HG03097 (cell line): ENCODE measurements around the gene AGPAT3.

Source experiments
- ATAC-seq: cut with Tn5 transposase; IDR thresholded peaks from one replicate; pipeline ENCODE4 v1.9.1; 2021; ENCODE audit not compliant: unreplicated experiment, low FRiP score

AGPAT3 gene

DNA sequence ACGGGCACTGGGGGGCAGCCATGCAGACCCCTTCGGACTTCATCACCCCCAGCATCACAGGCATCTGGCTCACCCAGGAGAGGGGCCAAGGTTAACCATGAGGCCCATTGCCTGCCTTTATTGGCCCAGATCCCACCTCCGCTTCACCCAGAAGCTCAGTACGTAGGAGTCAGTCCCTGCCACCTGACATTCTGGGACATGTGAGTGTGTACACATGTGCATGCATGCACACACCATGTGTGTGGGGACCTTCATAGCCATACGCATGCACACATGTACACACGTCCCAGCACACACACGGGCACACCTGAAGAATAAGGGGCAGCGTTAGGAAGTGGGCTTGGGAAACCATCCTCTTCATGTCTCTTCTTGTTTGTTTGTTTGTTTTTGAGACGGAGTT is 123.0 kb downstream of the AGPAT3 start:
- ATAC-seq: no peak

DNA sequence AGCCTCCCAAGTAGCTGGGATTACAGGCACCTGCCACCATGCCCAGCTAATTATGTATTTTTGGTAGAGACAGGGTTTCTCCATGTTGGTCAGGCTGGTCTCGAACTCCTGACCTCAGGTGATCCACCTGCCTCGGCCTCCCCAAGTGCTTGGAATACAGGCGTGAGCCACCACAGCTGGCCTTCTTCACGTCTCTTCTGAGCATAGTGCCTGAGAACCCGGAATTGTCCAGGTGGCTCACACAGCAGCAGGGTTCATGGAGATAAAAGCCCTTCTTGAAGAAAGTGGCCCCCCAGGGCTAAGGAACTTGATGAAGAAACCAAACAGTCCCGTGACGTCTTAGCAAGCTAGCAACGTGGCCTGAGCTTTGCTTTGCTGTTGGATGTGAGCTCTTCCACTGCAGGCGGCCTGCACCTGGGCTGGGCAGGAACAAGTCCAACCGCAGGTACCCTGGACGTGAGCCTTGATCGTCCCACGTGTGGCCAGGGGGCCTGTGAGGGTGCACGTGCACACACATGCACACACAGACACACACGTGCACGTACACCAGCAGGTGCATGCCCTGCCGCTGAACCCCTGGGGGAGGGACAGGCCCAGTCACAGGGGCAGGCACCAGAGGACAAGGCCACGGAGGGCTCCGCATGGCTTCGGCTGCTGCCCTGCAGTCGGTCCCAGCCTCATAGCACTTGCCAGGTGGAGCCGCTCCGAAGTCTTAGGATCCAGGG is 123.6 kb downstream of the AGPAT3 start:
- no peak for ATAC-seq

GRCh38 chr21:43989401-43989800 is 124.4 kb downstream of the AGPAT3 start:
- ATAC-seq: no peak

DNA sequence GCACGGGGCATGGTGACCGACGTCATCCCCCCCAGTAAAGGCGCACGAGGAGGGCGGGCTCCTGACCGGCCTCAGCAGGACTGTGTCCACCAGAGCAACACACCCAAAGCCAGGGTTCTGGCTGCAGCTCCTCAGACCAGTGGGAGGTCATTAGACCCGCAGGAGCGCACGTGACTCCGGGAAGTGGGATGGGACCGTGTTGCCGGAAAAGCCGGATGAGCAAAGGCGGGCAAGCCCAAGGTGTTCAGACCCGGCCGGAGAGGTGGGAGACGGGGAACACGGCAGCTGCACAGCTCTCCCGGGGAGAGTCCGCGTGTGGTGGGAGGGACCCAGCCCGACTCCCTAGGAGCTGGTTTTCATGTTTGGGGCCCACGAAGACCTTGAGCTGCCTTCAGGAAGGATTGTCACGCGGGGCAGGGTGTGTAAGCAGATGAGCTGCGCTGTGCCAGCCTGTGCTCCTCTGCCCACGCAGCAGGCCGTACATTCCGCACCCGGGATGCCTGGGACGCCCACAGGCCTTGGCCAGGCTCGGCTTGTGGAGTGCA is 126.5 kb downstream of the AGPAT3 start:
- ATAC-seq: no peak

DNA sequence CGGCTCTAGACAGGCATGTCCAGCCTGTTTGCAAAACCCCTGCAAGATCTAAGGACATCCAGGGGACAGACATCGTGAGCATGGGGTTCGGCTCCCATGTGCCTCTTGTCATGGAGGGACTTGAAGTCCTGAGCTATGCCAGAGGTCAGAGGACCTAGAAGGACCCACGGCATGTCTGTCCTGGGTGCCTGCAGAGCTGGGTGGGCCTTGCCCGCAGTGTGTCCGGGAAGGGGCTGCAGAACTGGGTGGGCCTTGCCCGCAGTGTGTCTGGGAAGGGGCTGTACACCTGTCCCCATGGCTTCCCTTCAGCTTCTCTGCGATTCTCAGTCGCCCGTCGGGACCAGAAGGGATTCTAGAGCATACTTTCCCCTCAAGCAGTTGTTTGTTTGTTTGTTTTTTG is 127.1 kb downstream of the AGPAT3 start:
- no peak for ATAC-seq

GRCh38 chr21:43993420-43993934 is 128.5 kb downstream of the AGPAT3 start:
- ATAC-seq: no peak

GRCh38 chr21:43994085-43994484 is 129.1 kb downstream of the AGPAT3 start:
- no peak for ATAC-seq

- ATAC-seq: no peak
Measured at GRCh38 chr21:43994646-43995045, 129.6 kb downstream of the AGPAT3 start.

DNA sequence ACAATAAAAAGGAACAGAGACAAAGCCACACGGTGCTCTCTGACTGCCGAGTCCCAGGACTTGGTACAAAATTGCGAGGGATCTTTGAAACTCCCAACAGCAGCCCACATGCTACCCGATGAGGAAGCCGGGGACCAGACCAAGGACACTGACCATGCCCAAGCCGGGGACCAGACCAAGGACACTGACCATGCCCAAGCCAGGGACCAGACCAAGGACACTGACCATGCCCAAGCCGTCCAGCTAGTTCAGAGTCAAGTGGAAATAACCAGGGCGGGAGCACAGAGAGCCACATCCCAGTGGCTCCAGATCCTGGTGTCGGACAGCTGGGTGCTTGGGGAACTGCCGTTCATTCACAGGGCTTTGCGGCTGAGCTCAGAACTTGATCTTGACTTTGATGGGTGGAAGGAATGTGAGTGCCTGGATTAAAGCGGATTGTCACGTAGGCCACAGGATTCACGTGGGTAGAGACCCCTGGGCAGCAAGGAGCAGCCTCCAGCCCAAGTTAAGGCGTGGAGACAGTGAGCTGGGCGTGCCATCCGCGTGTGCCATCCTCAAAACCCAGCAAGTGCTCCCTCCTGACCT is 130.6 kb downstream of the AGPAT3 start:
- ATAC-seq: no peak

DNA sequence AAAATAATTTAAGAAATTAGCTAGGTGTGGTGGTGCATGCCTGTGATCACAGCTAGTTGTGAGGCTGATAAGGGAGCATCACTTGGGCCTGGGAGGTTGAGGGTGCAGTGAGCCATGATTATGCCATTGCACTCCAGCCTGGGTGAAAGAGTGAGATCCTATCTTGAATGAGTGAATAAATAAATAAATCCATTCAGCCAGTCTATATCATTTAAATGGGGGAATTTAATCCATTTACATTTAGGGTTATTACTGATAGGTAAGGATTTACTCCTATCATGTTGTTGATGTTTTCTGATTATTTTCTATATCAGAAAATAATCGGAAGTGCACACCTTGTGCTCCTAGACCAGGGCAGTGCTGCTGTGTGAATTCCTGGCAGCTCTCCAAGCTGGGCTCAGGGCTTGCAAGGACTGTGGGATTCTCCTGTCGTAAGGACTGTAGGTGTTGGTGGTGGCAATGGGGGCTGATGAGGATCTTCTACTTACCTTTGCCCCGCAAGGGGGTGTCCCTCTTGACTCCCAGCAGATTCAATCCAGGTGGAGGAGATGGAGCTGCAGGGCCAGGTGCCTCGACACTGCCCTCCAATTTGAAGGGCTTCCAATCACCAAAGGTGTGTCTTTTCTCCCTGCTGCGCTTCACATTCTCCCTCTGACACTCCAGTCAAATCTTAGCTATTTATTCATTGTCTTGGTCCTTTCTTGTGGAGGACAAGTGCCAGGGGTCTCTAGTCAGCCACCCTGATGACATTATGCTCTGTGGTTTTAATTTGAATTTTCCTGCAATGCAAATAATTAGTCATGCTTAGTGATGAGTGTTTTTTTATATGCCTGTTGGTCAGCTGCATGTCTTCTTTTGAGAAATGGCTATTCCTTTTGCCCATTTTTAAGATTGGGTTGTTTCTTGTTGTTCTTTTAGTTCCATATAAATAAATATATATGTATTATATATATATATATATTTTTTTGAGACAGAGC is 133.0 kb downstream of the AGPAT3 start:
- no peak for ATAC-seq

GRCh38 chr21:44000360-44000759 is 135.3 kb downstream of the AGPAT3 start:
- ATAC-seq: no peak

DNA sequence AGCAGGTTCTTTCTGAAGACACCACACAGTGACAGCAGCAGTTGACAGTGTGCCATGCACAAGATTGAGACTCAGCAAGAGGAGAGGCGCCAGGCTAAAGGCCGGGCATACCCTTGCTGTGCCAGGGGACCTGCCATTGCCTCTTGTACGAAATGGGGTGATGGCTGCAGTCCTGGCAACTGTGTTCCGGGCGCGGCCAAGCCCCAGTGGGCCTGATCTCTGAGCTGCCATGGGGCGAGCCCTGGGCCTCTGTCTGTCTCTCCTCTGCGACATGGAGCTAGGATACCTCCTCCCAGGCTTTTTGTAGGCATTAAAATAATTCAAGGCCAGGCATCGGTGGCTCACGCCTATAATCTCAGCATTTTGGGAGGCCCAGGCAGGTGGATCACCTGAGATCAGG is 137.5 kb downstream of the AGPAT3 start:
- no peak for ATAC-seq

- ATAC-seq: no peak
Measured at GRCh38 chr21:44003307-44003966, 138.4 kb downstream of the AGPAT3 start.

GRCh38 chr21:44005071-44005470 is 140.0 kb downstream of the AGPAT3 start:
- no peak for ATAC-seq

GRCh38 chr21:44005593-44005992 is 140.6 kb downstream of the AGPAT3 start:
- no peak for ATAC-seq

GRCh38 chr21:44006017-44006619 is 141.1 kb downstream of the AGPAT3 start:
- ATAC-seq: no peak

DNA sequence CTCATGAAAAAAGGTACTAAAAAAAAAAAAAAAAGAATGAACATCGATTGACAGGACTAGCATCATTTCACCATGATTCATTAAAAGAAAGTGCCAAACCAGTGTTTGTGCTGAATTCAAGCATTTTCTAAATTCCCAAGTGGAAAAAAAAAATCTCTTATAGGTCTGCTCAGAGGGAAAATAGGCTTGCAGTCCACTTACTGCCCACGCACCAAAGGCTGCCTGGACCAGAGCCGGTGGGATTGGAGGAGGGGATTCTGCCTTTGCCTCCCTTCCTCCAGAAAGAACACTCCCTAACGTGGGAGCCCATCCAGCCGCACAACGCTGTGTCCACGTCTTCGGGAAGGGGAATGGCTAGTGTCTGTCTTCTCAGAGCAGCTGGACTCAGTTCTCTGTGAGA is 141.6 kb downstream of the AGPAT3 start:
- ATAC-seq: no peak

DNA sequence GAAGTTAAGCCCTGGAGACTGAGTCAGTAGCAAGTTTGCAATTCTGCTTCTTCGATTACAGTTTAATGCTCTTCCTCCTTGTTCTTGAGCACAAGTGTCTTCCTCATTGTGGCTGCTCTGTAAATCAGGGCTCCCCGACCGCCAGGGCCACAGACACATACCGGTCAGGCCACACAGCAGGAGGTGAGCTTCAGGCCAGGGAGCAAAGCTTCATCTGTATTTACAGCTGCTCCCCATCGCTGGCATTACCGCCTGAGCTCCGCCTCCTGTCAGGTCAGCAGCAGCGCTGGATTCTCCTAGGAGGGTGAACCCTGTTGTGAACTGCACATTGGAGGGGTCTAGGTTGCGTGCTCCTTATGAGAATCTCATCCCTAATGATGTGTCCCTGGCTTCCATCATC is 145.4 kb downstream of the AGPAT3 start:
- no peak for ATAC-seq

DNA sequence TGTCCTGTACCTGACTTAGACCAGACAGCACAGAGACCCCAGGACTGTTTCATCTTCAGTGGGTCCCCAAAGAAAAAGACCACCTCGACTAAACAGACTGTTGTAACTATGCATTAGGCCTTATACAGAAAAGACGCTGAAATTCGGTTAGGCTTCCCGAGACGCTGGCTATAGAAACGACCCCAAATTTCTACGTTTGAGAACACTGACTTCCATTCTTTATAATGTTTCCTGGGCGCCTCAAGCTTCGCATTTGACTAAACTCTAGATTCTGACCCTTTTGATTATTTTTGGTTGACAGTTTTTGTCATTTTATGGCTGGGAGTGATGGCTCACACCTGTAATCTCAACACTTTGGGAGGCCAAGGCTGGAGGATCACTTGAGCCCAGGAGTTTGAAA is 146.1 kb downstream of the AGPAT3 start:
- ATAC-seq: no peak
